Urinary bladder (tissue), 4 donors: ENCODE data around the gene TBL3. TPM values are rescaled to one million over a fixed set of nuclear protein-coding genes. Genes with fewer than 3 reads are reported as not detected.

Source experiments
- DNase-seq: peaks from one replicate; pipeline ENCODE4 v3.0.0-alpha.2; 2015; ENCODE audit errors: extremely low spot score
- H3K27ac ChIP-seq: one replicate; pipeline ENCODE4 v1.5.1; 2013; ENCODE audit warnings: low read depth, mild to moderate bottlenecking, moderate library complexity
- H3K36me3 ChIP-seq: one replicate; pipeline ENCODE4 v1.6.1; 2013; ENCODE audit warnings: mild to moderate bottlenecking, moderate library complexity; ENCODE audit not compliant: insufficient read depth
- H3K4me1 ChIP-seq: one replicate; pipeline ENCODE4 v1.6.1; 2013; ENCODE audit warnings: mild to moderate bottlenecking, moderate library complexity; ENCODE audit not compliant: insufficient read depth
- H3K4me3 ChIP-seq: one replicate; pipeline ENCODE4 v1.5.1; 2013; ENCODE audit warnings: low read depth, low read length
- WGBS: extraction: QIAGEN DNeasy Blood & Tissue Kit; methylation state at CpG from one replicate; pipeline ENCODE4 v1.1.7; 2013; 5-methylcytosine and 5-hydroxymethylcytosine counted together
- polyA plus RNA-seq: library from polyadenylated mRNA; stranded (reverse); fragments of 200-250 nt; gene quantifications from one replicate; pipeline ENCODE4 v1.2.3, GENCODE V29; 2013
- total RNA-seq: library from RNA; depleted of rRNA; stranded (reverse); fragments of >200 nt; gene quantifications from one replicate; pipeline ENCODE4 v1.2.3, GENCODE V29; 2014
- donor health status: healthy with polysubstance abuse.
- donor health status: healthy.

The TBL3 gene
- total and polyA plus RNA-seq, 2 donors: 10.9 to 50.6 TPM

- no peaks in the 10 kb centered on the region for H3K4me1 ChIP-seq
- H3K4me3 ChIP-seq: no peak overlapping the region
- no peak overlapping the region for H3K27ac ChIP-seq
- H3K36me3 ChIP-seq: peaks cover 11% of the 10 kb centered on the region
- DNase-seq: no peak
- 86% methylated on average over 28 of the region's 28 CpGs for WGBS
Observed at GRCh38 chr16:1999866-2000514, 28.1 kb downstream of the TBL3 start.

GRCh38 chr16:2001035-2001434 lies 29.2 kb downstream of the TBL3 start:
- no peak for DNase-seq
- Histone ChIP-seq H3K36me3 (peaks cover 11% of the 10 kb centered on the region), H3K4me1 (no peaks in the 10 kb centered on the region), H3K27ac (no peak overlapping the region), H3K4me3 (no peak overlapping the region)
- WGBS: 94% methylated on average over 19 of the region's 19 CpGs

- H3K4me3 ChIP-seq: no peak overlapping the region
- no peaks in the 10 kb centered on the region for H3K4me1 ChIP-seq
- 95% methylated on average over 53 of the region's 53 CpGs for WGBS
- no peak overlapping the region for H3K27ac ChIP-seq
- peaks cover 11% of the 10 kb centered on the region for H3K36me3 ChIP-seq
- no peak for DNase-seq
Observed at GRCh38 chr16:2001456-2002355, 29.9 kb downstream of the TBL3 start.

- H3K36me3 ChIP-seq: peaks cover 11% of the 10 kb centered on the region
- no peaks in the 10 kb centered on the region for H3K4me1 ChIP-seq
- no peak for DNase-seq
- H3K4me3 ChIP-seq: no peak overlapping the region
- 91% methylated on average over 47 of the region's 47 CpGs for WGBS
- no peak overlapping the region for H3K27ac ChIP-seq
Observed at GRCh38 chr16:2002406-2003230, 30.8 kb downstream of the TBL3 start.

GRCh38 chr16:2003231-2003826 lies 31.5 kb downstream of the TBL3 start:
- H3K4me3 ChIP-seq: no peak overlapping the region
- H3K36me3 ChIP-seq: peaks cover 9% of the 10 kb centered on the region
- no peak for DNase-seq
- WGBS: 82% methylated on average over 8 of the region's 8 CpGs
- no peak overlapping the region for H3K27ac ChIP-seq
- no peaks in the 10 kb centered on the region for H3K4me1 ChIP-seq

GRCh38 chr16:2003827-2004641 lies 32.2 kb downstream of the TBL3 start:
- Histone ChIP-seq H3K27ac (no peak overlapping the region), H3K36me3 (peaks cover 8% of the 10 kb centered on the region), H3K4me3 (no peak overlapping the region), H3K4me1 (no peaks in the 10 kb centered on the region)
- WGBS: 28% methylated on average over 36 of the region's 36 CpGs
- DNase-seq: no peak

- Histone ChIP-seq H3K36me3 (peaks cover 2% of the 10 kb centered on the region), H3K27ac (no peak overlapping the region), H3K4me3 (no peak overlapping the region), H3K4me1 (no peaks in the 10 kb centered on the region)
- 82% methylated on average over 34 of the region's 34 CpGs for WGBS
- no peak for DNase-seq
Observed at GRCh38 chr16:2004795-2005517, 33.1 kb downstream of the TBL3 start.

- no peak overlapping the region for H3K4me3 ChIP-seq
- H3K27ac ChIP-seq: no peak overlapping the region
- peaks cover 2% of the 10 kb centered on the region for H3K36me3 ChIP-seq
- H3K4me1 ChIP-seq: no peaks in the 10 kb centered on the region
- no peak for DNase-seq
- 80% methylated on average over 21 of the region's 21 CpGs for WGBS
Observed at GRCh38 chr16:2005646-2006045, 33.8 kb downstream of the TBL3 start.

- DNase-seq: no peak
- H3K27ac ChIP-seq: no peak overlapping the region
- H3K36me3 ChIP-seq: peaks cover 2% of the 10 kb centered on the region
- no peak overlapping the region for H3K4me3 ChIP-seq
- H3K4me1 ChIP-seq: no peaks in the 10 kb centered on the region
- WGBS: 91% methylated on average over 8 of the region's 8 CpGs
Observed at GRCh38 chr16:2006317-2006716, 34.5 kb downstream of the TBL3 start.

- WGBS: 77% methylated on average over 16 of the region's 16 CpGs
- Histone ChIP-seq H3K4me1 (no peaks in the 10 kb centered on the region), H3K4me3 (no peak overlapping the region), H3K27ac (no peak overlapping the region), H3K36me3 (no peaks in the 10 kb centered on the region)
- no peak for DNase-seq
Observed at GRCh38 chr16:2007081-2007836, 35.4 kb downstream of the TBL3 start.

GRCh38 chr16:2008009-2008526 lies 36.2 kb downstream of the TBL3 start:
- no peaks in the 10 kb centered on the region for H3K4me1 ChIP-seq
- no peak overlapping the region for H3K27ac ChIP-seq
- WGBS: 54% methylated on average over 15 of the region's 15 CpGs

More at GRCh38 chr16:2008009-2008526, 36.2 kb downstream of the TBL3 start:
- DNase-seq: no peak
- Histone ChIP-seq H3K4me3 (no peak overlapping the region), H3K36me3 (no peaks in the 10 kb centered on the region)
